ENCODE measurements around the gene CGB3. TPM values are rescaled to one million over a fixed set of nuclear protein-coding genes. Genes with fewer than 3 reads are reported as not detected.

CGB3 gene
- total RNA-seq, 1 donor from 2014 or later, result not detected

GRCh38 chr19:49016067-49016839 lies 7.9 kb downstream of the CGB3 start:
- no peak for DNase-seq

- DNase-seq, result no peak
These were observed 9.3 kb downstream of the CGB3 start for GRCh38 chr19:49014870-49015255.

- no peak for DNase-seq
These were observed 9.8 kb downstream of the CGB3 start for GRCh38 chr19:49014123-49014869.

- no peak for DNase-seq
These were observed 12.9 kb downstream of the CGB3 start for GRCh38 chr19:49011194-49011593.

DNA sequence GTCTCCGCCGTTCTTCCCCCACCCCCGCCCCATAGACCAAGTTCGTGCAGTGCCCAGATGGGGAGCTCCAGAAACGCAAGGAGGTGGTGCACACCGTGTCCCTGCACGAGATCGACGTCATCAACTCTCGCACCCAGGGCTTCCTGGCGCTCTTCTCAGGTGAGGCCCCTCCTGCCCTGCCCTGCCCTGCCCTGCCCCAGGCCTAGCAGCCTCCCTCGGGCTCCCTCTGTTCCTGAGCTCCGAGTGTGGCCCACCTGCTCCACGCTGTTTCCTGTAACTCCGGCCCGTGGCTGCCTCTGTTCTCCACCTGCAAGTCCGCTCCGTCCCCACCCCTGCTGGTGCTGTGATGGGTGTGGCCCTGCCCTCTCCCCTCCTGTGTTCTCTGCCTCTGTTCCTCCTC lies 13.7 kb downstream of the CGB3 start:
- no peak for DNase-seq

DNA sequence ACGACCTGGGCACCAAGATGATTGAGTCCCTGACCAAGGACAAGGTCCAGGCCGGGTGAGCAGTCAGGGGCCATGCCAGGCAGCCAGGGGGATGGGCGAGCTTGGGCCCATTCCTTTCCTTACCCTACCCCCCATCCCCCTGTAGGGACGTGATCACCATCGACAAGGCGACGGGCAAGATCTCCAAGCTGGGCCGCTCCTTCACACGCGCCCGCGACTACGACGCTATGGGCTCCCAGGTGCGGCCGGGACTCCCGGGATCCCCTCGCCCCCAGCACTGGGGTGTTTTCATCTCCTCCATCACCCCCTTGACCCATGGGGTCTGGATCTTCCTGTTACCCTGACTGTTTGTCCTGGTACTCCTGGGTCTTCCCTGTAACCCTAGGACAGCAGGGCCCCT lies 14.3 kb downstream of the CGB3 start:
- no peak for DNase-seq

GRCh38 chr19:49006905-49007304 lies 17.2 kb downstream of the CGB3 start:
- DNase-seq, result no peak

DNA sequence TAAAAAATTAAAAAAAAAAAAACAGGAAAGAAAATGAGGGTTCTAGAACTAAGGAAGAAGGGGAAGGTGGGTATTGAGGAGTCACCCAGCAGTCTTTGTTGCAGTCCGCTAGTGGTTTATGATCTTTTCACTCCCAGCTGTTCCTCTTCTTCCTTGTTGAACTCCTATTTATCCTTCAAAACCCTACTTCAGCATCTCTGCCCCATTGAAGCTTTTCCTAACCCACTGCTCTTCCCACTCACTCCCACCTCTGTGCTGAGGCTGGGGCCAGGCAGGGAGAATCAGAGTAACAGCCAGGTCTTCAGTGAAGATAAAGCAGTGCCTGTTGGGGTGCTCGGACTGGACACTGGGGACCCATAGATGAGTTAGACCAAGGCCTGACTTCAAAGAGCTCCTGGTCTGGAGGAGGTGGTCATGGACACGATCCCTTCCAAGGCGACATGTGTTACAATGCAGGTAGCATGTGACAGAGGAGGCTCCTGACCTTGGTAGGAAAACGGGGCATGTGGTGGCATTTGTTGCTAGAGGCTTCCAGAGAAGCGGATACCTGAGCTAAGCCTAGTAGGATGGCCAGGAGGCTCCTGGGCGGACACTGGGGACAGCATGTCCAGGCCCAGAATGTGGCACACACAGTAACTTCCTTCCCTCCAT lies 19.0 kb downstream of the CGB3 start:
- no peak for DNase-seq

- no peak for DNase-seq
These were observed 20.0 kb downstream of the CGB3 start for GRCh38 chr19:49004133-49004532.

DNA sequence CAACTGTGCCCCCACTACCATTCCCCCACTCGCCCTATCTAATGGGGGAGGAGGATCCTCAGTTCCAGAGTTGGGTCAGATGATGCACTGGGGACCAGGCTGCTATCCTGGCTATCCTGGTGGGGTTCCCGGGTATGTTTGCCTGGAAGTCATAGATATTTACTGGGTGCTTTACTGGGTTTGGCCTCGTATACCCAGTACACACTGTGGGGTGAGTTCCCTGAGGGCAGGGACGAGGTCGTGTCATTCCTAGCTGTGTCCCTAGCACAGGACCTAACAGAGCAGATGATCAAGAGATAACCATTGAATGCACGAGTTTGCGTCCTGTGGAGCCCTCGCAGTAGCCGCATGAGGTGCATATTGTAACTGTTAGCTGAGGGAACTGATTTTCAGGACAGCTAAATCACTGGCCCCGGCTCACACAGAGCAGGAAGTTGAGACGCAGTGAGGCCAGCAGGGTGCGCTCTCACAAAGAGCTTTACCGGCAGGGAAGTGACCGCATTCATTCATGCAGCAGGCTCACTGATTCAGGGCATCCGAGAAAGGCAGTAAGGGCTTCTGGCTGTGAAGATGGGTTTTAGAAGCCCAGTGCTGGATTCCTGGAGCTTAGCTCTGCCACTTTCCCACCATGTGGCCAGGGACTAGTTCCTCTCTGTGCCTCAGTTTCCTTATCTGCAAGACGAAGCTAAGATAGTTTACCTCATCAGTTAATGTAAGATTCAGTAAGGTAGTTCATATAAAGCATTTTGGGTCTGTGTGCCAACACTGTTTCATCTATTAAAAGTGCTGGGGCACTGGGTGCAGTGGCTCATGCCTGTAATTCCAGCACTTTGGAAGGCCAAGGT lies 24.4 kb downstream of the CGB3 start:
- DNase-seq, result peak; percentile 74

DNA sequence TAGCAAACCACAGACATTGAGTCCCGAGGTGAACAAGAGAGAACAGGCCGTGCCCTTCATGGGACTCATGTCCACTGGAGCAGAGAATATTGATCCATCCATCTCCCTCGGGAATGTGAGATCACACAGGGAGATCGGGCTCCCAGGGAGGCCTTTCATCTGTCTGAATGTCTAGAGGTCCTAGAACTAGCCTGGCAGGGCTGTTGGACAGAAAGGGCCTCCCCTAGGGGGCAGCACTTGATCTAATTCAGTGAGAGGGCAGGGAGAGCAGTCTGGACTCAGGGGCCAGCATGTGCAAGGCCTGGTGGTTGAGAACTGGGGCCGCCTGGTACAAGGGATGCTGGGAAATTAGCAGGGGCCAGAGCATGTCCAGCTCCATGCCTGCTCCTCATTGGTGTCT lies 26.2 kb downstream of the CGB3 start:
- DNase-seq, result no peak

GRCh38 chr19:48994035-48994386 lies 30.1 kb downstream of the CGB3 start:
- DNase-seq, result no peak

DNA sequence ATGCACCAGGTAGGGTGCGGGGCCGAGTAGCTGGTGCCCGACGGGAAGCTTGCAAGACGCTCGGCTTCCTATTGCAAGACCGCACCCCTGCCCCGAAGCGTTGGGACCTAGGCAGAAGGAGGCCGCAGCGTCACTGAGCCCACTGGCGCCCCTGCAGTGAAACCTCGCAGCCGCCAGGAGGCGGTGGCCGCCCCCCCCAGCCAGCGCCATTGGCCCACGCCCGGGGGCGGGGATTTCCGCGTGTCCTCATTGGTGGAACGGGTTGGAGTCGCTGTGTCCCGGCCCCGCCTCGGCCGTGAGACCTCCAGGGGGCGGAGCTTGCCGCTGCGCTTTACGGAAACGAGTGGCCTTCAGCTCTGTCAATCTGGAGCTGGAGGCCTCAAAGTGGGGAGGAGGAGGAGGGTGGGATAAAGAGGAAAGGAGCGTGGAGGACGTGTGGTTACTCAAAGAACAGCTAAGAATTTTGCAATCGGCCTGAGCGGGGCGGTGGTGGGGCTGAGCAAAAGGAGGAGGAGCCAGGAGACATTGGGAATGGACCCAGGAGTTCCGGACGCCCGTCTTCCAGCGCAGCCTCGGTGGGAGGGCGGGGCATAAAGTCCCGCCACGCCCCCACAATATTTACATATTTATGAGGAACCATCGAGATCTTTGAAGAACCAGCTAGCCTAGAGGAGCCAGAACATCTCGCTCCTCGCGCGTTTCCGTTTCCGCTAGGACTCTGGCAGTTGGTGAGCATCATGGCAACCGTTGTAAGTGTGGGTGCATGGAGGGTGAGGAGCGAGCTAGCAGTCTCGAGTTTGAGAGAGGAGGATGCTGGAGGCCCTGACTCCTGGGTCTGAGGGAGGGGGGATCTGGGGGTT lies 30.7 kb downstream of the CGB3 start, which contains the start of the genes GYS1 and RUVBL2:
TSS of gene GYS1 (minus strand) at position 135 of the 860 bp plus-strand sequence. CDS start 197 bp downstream, outside the sequence.
TSS of gene RUVBL2 (plus strand) at position 713 of the 860 bp plus-strand sequence. CDS start at position 738, 25 bp downstream.
- DNase-seq, result peak; percentile 100

GRCh38 chr19:48992581-48993174 lies 31.5 kb downstream of the CGB3 start:
- no peak for DNase-seq

DNA sequence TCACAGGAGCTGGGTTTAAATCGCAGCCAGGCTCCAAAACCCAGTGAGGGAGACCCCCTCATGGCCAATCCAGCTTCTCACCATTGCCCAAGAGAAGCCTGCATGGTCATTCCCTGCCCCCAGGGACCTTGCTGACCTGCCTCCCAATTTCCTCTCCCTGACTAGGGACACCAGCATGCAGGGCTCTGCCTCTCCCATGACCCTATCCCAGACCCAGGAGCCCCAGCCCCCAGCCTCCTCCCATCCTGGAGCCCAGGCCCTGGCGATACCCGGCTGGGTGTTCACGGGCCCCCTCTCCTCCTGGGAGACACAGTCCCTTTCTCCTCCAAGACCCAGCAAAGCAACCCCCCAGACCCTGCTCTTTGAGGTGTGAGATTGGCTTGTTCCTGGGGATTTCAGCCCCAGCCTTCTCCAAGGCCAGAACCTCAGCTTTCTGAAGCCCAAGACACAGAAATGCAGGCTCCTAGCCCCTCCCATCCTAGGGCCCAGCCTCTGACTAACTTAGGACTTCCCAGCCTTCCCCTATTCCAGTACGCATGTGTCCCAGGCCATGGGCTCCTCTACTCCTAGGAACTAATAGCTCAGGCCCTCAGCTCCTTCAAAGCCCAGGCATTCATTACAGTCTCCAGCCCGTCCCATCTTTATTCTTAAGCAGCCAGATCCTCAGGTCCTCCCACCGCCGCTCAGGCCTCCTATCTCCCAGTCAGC lies 32.1 kb downstream of the CGB3 start:
- peak; percentile 83 for DNase-seq

- DNase-seq, result no peak
These were observed 33.0 kb downstream of the CGB3 start for GRCh38 chr19:48991011-48991609.

- DNase-seq, result no peak
These were observed 33.7 kb downstream of the CGB3 start for GRCh38 chr19:48990400-48990799.

DNA sequence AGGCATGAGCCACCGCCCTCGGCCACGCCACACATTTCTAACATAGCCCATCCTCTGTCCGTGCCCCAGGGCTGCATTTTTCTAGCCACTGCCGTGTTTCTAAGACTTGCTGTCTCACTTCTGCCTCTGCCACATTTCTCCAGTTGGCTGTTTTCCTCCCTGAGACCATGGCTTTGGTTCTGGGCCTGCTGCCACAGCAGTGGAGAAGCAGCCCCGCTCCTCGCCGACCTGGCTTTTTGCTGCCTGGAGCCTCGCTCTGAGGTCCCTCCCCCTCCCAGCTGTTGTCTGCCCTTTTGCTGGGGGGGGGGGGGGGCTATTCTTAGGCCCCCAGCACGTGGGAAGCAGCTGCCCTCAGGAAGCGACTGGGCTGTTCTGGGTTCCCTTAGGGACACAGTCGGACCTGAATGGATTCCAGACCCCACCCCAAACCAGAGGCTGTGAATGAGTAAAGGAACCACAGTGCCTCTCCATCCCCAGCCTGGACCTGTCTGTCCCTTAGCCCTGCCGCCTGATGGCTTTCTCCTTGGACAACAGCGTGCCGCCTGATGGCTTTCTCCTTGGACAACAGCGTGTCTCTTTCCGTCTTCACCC lies 34.3 kb downstream of the CGB3 start:
- peak; percentile 82 for DNase-seq

GRCh38 chr19:48988860-48989259 lies 35.3 kb downstream of the CGB3 start:
- DNase-seq, result no peak
